PC-3 (cell line): ENCODE data around the gene GPATCH2L. TPM values are rescaled to one million over a fixed set of nuclear protein-coding genes. Genes with fewer than 3 reads are reported as not detected.
A peak's percentile ranks its signal among the peaks of the same experiment; 100 is the strongest.

Experiments used
- ATAC-seq: fragments of 200-7000 bp; cut with Tn5 transposase; 2 replicates; pipeline ENCODE4 v1.9.1; 2020; ENCODE audit warnings: mild to moderate bottlenecking, moderate library complexity
- BruUV-seq: library from RNA; stranded (reverse); fragments of 400-500 nt; replicated peaks from 2 replicates; lab custom pipeline; 2021; lab: Mats Ljungman, UMichigan
- CTCF ChIA-PET: fragments of 300-600 bp; sonication (Branson Sonifier 250); formaldehyde crosslinking; loops from one replicate; lab custom pipeline; 2022; ENCODE audit warnings: antibody characterized with exemption; lab: Charles Lee
- POLR2A ChIA-PET: fragments of 300-600 bp; sonication (Branson Sonifier 250); formaldehyde crosslinking; loops from one replicate; lab custom pipeline; 2022; ENCODE audit warnings: antibody characterized with exemption; ENCODE audit not compliant: unreplicated experiment; lab: Charles Lee
- DNase-seq: peaks from one replicate; pipeline ENCODE4 v3.0.0-alpha.2; 2015
- H2AFZ ChIP-seq: fragments of 300-600 bp; sonication (generic); 2 replicates; pipeline ENCODE4 v1.6.0; 2016; ENCODE audit warnings: antibody characterized with exemption, low read length
- H3F3A ChIP-seq: fragments of 300-600 bp; sonication (generic); one replicate; pipeline ENCODE4 v1.6.0; 2017; ENCODE audit warnings: antibody characterized with exemption, low read length, control low read depth, mild to moderate bottlenecking; ENCODE audit not compliant: unreplicated experiment
- H3K27ac ChIP-seq: fragments of 300-600 bp; sonication (generic); 2 replicates; pipeline ENCODE4 v1.5.1; 2016; ENCODE audit warnings: mild to moderate bottlenecking, low read length
- H3K27me3 ChIP-seq: fragments of 300-600 bp; sonication (generic); 2 replicates; pipeline ENCODE4 v1.6.1; 2016; ENCODE audit warnings: low read length, mixed read lengths
- H3K36me3 ChIP-seq: fragments of 300-600 bp; sonication (generic); 2 replicates; pipeline ENCODE4 v1.6.1; 2016; ENCODE audit warnings: low read depth, mixed run types, low read length, mixed read lengths
- H3K4me1 ChIP-seq: fragments of 300-600 bp; sonication (generic); 2 replicates; pipeline ENCODE4 v1.5.1; 2016; ENCODE audit warnings: low read length; ENCODE audit not compliant: insufficient read depth
- H3K4me2 ChIP-seq: fragments of 300-600 bp; sonication (generic); 2 replicates; pipeline ENCODE4 v1.6.0; 2016; ENCODE audit warnings: low read length
- H3K4me3 ChIP-seq: fragments of 300-600 bp; sonication (generic); 2 replicates; pipeline ENCODE4 v1.5.1; 2016; ENCODE audit warnings: mild to moderate bottlenecking, low read length, mixed read lengths
- H3K79me2 ChIP-seq: fragments of 300-600 bp; sonication (generic); 2 replicates; pipeline ENCODE4 v1.6.1; 2017; ENCODE audit warnings: low read length, mixed read lengths
- H3K9ac ChIP-seq: fragments of 300-600 bp; sonication (generic); 2 replicates; pipeline ENCODE4 v1.6.0; 2016; ENCODE audit warnings: mild to moderate bottlenecking, low read length
- H3K9me2 ChIP-seq: fragments of 300-600 bp; sonication (generic); replicated peaks from 2 replicates; pipeline ENCODE4 v1.6.1; 2016; ENCODE audit warnings: mixed run types, low read length, mixed read lengths
- H3K9me3 ChIP-seq: fragments of 300-600 bp; sonication (generic); 2 replicates; pipeline ENCODE4 v1.6.1; 2016; ENCODE audit warnings: low read length, mixed read lengths
- H4K20me1 ChIP-seq: fragments of 300-600 bp; sonication (generic); 2 replicates; pipeline ENCODE4 v1.6.1; 2016; ENCODE audit warnings: low read length, mixed read lengths
- CTCF ChIP-seq: fragments of 300-600 bp; sonication (generic); conservative IDR thresholded peaks from 2 replicates; pipeline ENCODE4 v1.5.1; 2017; ENCODE audit warnings: antibody characterized with exemption, low read depth, mild to moderate bottlenecking, low read length
- EZH2 ChIP-seq: fragments of 300-600 bp; sonication (generic); IDR thresholded peaks from one replicate; pipeline ENCODE4 v1.6.1; 2017; ENCODE audit warnings: antibody characterized with exemption, mild to moderate bottlenecking, low read length; ENCODE audit not compliant: unreplicated experiment
- EZH2phosphoT487 ChIP-seq: fragments of 300-600 bp; sonication (generic); IDR thresholded peaks from 2 replicates; pipeline ENCODE4 v1.6.1; 2018; ENCODE audit warnings: mild to moderate bottlenecking, antibody characterized with exemption, low read length, borderline replicate concordance
- intact Hi-C: fragments of 100-400 bp; cut with micrococcal nuclease; formaldehyde crosslinking; loops from 2 replicates; pipeline ENCODE4 v1.9.0; 2023
- total RNA-seq: library from RNA; depleted of rRNA; stranded (reverse); fragments of >200 nt; gene quantifications from 2 replicates; pipeline ENCODE4 v1.2.3, GENCODE V29; 2014

The GPATCH2L gene
- total RNA-seq, 1 experiment from 2014 or later, result 46.0 TPM

DNA sequence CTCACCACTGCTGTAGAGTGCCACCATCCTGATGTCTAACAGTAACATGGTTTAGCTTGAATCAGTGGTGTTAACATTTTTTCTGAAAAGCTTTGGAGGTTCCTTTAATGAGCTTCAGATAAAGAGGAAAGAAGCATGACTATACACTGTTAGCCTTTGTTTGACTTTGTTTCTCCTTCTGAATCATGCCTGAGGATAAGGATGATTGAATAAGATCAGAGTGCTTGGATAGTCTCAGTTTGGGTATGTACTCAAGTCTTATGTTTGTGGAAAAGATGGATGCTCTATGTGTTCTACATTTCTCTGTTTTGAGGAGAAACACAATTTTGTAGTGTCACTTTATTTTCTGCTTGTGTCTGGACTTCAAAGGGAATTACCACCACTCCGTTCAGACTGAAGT lies 42.0 kb downstream of the GPATCH2L start:
- no peak overlapping the region for H2AFZ ChIP-seq
- no peaks in the 10 kb centered on the region for H3F3A ChIP-seq
- POLR2A ChIA-PET, result interaction anchor here (0.8 kb wide), 1 partner anchor 23 kb away, joined by 3 read pairs; no protein-coding TSS in a partner anchor
- H3K9me3 ChIP-seq, result no peaks in the 10 kb centered on the region
- no peak overlapping the region for H3K4me3 ChIP-seq
- peak overlapping the region; percentile 33 for H3K27ac ChIP-seq
- peaks cover 9% of the 10 kb centered on the region; the same call in 1 of the 2 replicates for H3K4me1 ChIP-seq
- intact Hi-C loops, result no loop called here
- no peaks in the 10 kb centered on the region for H3K27me3 ChIP-seq
- H4K20me1 ChIP-seq, result no peaks in the 10 kb centered on the region
- peaks cover 75% of the 10 kb centered on the region for H3K36me3 ChIP-seq
- BruUV-seq, result no TSS peak
- CTCF ChIA-PET, result no interaction called here
- H3K9me2 ChIP-seq, result no peaks in the 10 kb centered on the region
- 0 out of 2 replicates have a peak, but pooled peaks cover 3% of the 10 kb centered on the region for H3K79me2 ChIP-seq
- DNase-seq, result peak; percentile 20
- TF ChIP-seq EZH2phosphoT487, result no peak
- TF ChIP-seq EZH2, result no peak
- no peak for TF ChIP-seq CTCF
- H3K9ac ChIP-seq, result no peak overlapping the region
- ATAC-seq, result peak; percentile 63; the same call in 1 of the 2 replicates
- H3K4me2 ChIP-seq, result no peak overlapping the region

DNA sequence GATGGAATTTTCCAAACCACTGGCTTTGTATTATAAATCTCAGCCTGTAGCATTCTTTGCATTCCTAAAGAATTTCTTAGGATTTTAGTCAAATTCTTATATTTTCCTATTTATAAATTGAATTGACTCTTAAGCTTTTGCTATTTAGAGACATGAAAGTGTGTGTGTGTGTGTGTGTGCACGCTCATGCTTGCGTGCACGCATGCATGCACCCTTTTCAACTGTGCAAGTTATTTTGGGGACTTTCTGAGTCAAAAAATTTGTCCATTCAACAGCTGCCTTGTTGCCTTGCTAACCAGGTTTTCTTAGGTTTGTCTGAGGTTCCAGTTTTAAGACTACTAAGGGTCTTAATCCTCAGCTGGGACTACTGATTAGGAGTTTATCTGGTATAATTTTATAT lies 42.6 kb downstream of the GPATCH2L start:
- Histone ChIP-seq H3K4me1 (peaks cover 9% of the 10 kb centered on the region; the same call in 1 of the 2 replicates), H2AFZ (no peak overlapping the region), H3K27me3 (no peaks in the 10 kb centered on the region), H3K36me3 (peaks cover 74% of the 10 kb centered on the region), H3K9ac (no peak overlapping the region), H3K79me2 (0 out of 2 replicates have a peak, but pooled peaks cover 3% of the 10 kb centered on the region), H3K9me3 (no peaks in the 10 kb centered on the region), H3K9me2 (no peaks in the 10 kb centered on the region), H4K20me1 (no peaks in the 10 kb centered on the region), H3K4me2 (no peak overlapping the region), H3K4me3 (no peak overlapping the region), H3F3A (peaks cover under 1% of the 10 kb centered on the region), H3K27ac (no peak overlapping the region)
- ATAC-seq (no peak), DNase-seq (no peak)
- CTCF ChIA-PET, result no interaction called here
- TF ChIP-seq EZH2phosphoT487 (no peak), EZH2 (no peak), CTCF (no peak)
- BruUV-seq, result no TSS peak
- POLR2A ChIA-PET, result interaction anchor here (0.8 kb wide), 1 partner anchor 24 kb away, joined by 3 read pairs; no protein-coding TSS in a partner anchor
- intact Hi-C loops, result no loop called here

- BruUV-seq, result no TSS peak
- H3F3A ChIP-seq, result peaks cover 7% of the 10 kb centered on the region
- 0 out of 2 replicates have a peak, but pooled peaks cover under 1% of the 10 kb centered on the region for H3K79me2 ChIP-seq
- H3K9me3 ChIP-seq, result no peaks in the 10 kb centered on the region
- no peak overlapping the region for H3K4me3 ChIP-seq
- H3K27ac ChIP-seq, result no peak overlapping the region
- no peak overlapping the region for H3K9ac ChIP-seq
- intact Hi-C loops, result no loop called here
- H3K36me3 ChIP-seq, result peaks cover 74% of the 10 kb centered on the region
- no peak for TF ChIP-seq CTCF
- no peak for TF ChIP-seq EZH2phosphoT487
- DNase-seq (no peak), ATAC-seq (no peak)
- no peak overlapping the region for H3K4me2 ChIP-seq
- CTCF ChIA-PET, result no interaction called here
- no peak overlapping the region for H2AFZ ChIP-seq
- peaks cover 16% of the 10 kb centered on the region for H3K4me1 ChIP-seq
- H4K20me1 ChIP-seq, result no peaks in the 10 kb centered on the region
- H3K9me2 ChIP-seq, result no peaks in the 10 kb centered on the region
- H3K27me3 ChIP-seq, result no peaks in the 10 kb centered on the region
- POLR2A ChIA-PET, result no interaction called here
These were observed 43.3 kb downstream of the GPATCH2L start for GRCh38 chr14:76195003-76195402.
